Activated CD8-positive, alpha-beta memory T cell treated with anti-CD3 and anti-CD28 coated beads, Interleukin-2, amount 50 U/mL, for 1 hour (primary cell): Measurements from ENCODE around the gene MICU2.

Experiments
- DNase-seq: peaks from one replicate; pipeline ENCODE4 v3.0.0-alpha.2; 2020; ENCODE audit errors: extremely low read depth

MICU2 gene

GRCh38 chr13:21483748-21484147 lies 120.2 kb downstream of the MICU2 start:
- DNase-seq, result no peak

- no peak for DNase-seq
These were observed 122.6 kb downstream of the MICU2 start for GRCh38 chr13:21481359-21481758.

GRCh38 chr13:21478881-21479808 lies 124.8 kb downstream of the MICU2 start:
- peak; percentile 17 for DNase-seq

GRCh38 chr13:21476893-21477472 lies 127.0 kb downstream of the MICU2 start:
- DNase-seq, result peak; percentile 47

- no peak for DNase-seq
These were observed 128.9 kb downstream of the MICU2 start for GRCh38 chr13:21475115-21475514.

- DNase-seq, result no peak
These were observed 133.2 kb downstream of the MICU2 start for GRCh38 chr13:21470785-21471184.

- no peak for DNase-seq
These were observed 137.4 kb downstream of the MICU2 start for GRCh38 chr13:21466527-21466926.

- DNase-seq, result no peak
These were observed 138.2 kb downstream of the MICU2 start for GRCh38 chr13:21465710-21466160.

- no peak for DNase-seq
These were observed 140.5 kb downstream of the MICU2 start for GRCh38 chr13:21463424-21463823.

- DNase-seq, result no peak
These were observed 142.8 kb downstream of the MICU2 start for GRCh38 chr13:21461131-21461530.

GRCh38 chr13:21458813-21459701 lies 144.9 kb downstream of the MICU2 start, which contains the start of gene ZDHHC20:
ZDHHC20 (minus strand) TSS chr13:21459303; CDS start chr13:21459171, 132 bp downstream.
- peak; percentile 40 for DNase-seq

GRCh38 chr13:21458451-21458812 lies 145.5 kb downstream of the MICU2 start:
- no peak for DNase-seq

- no peak for DNase-seq
These were observed 150.4 kb downstream of the MICU2 start for GRCh38 chr13:21453387-21454081.

- no peak for DNase-seq
These were observed 153.0 kb downstream of the MICU2 start for GRCh38 chr13:21450936-21451335.

GRCh38 chr13:21446656-21447055 lies 157.3 kb downstream of the MICU2 start:
- no peak for DNase-seq

GRCh38 chr13:21445759-21446158 lies 158.2 kb downstream of the MICU2 start:
- DNase-seq, result no peak

- no peak for DNase-seq
These were observed 160.8 kb downstream of the MICU2 start for GRCh38 chr13:21443171-21443570.
